ENCODE measurements around the gene PGGT1B. TPM values are rescaled to one million over a fixed set of nuclear protein-coding genes. Genes with fewer than 3 reads are reported as not detected.

PGGT1B gene
- total RNA-seq, 3 donors from 2014 or later: 48.1 to 49.2 (median 49.2) TPM

GRCh38 chr5:115236599-115236998, 26.1 kb downstream of the PGGT1B start:
- no peaks in the 10 kb centered on the region for H3K9me3 Mint-ChIP-seq
- H3K36me3 Mint-ChIP-seq (ENCODE audit: insufficient read depth): peaks cover 37% of the 10 kb centered on the region
- DNase-seq: no peak
- H3K4me3 Mint-ChIP-seq: no peak overlapping the region
- H3K4me1 Mint-ChIP-seq (ENCODE audit: low read depth): peaks cover 2% of the 10 kb centered on the region
- no peaks in the 10 kb centered on the region for H3K27me3 Mint-ChIP-seq (ENCODE audit: low read depth)
- ATAC-seq: no peak

GRCh38 chr5:115231598-115231997, 31.1 kb downstream of the PGGT1B start:
- ATAC-seq: no peak
- Mint-ChIP-seq H3K36me3 (ENCODE audit: insufficient read depth) (peaks cover 55% of the 10 kb centered on the region), H3K4me3 (no peak overlapping the region), H3K27me3 (ENCODE audit: low read depth) (no peaks in the 10 kb centered on the region), H3K9me3 (no peaks in the 10 kb centered on the region), H3K4me1 (ENCODE audit: low read depth) (peaks cover 2% of the 10 kb centered on the region)
- no peak for DNase-seq

GRCh38 chr5:115229606-115230005, 33.1 kb downstream of the PGGT1B start:
- Mint-ChIP-seq H3K4me1 (ENCODE audit: low read depth) (peaks cover 2% of the 10 kb centered on the region), H3K9me3 (no peaks in the 10 kb centered on the region), H3K27me3 (ENCODE audit: low read depth) (no peaks in the 10 kb centered on the region), H3K36me3 (ENCODE audit: insufficient read depth) (peaks cover 54% of the 10 kb centered on the region), H3K4me3 (no peak overlapping the region)
- no peak for DNase-seq
- ATAC-seq: no peak

GRCh38 chr5:115227281-115227680, 35.4 kb downstream of the PGGT1B start:
- H3K27me3 Mint-ChIP-seq (ENCODE audit: low read depth): no peaks in the 10 kb centered on the region
- H3K4me1 Mint-ChIP-seq (ENCODE audit: low read depth): peaks cover 2% of the 10 kb centered on the region
- ATAC-seq (no peak), DNase-seq (no peak)
- H3K36me3 Mint-ChIP-seq (ENCODE audit: insufficient read depth): peaks cover 57% of the 10 kb centered on the region
- H3K9me3 Mint-ChIP-seq: no peaks in the 10 kb centered on the region
- no peak overlapping the region for H3K4me3 Mint-ChIP-seq

DNA sequence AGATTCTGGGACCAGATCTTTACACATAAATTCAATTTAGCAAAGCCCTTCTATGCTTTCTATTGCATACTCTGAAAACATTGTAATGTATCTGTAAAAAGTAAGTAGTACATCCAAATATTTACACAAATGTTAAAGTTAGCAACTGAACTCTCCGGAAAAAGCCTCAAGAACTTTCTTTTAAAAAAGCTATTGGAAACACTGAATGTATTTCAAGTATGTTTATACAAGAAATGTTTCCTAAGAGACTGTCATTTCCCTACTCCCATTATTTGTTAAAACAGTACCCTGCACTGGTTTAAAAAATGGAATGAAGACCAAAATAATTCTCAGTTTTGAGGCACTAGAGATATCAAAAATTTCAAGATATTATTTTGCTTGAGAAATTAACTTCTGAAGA, 48.1 kb downstream of the PGGT1B start:
- DNase-seq: no peak
- no peak for ATAC-seq
- no peaks in the 10 kb centered on the region for H3K27me3 Mint-ChIP-seq (ENCODE audit: low read depth)
- peaks cover 26% of the 10 kb centered on the region for H3K36me3 Mint-ChIP-seq (ENCODE audit: insufficient read depth)
- H3K4me3 Mint-ChIP-seq: no peak overlapping the region
- peaks cover 4% of the 10 kb centered on the region for H3K4me1 Mint-ChIP-seq (ENCODE audit: low read depth)
- H3K9me3 Mint-ChIP-seq: no peaks in the 10 kb centered on the region

GRCh38 chr5:115209279-115209678, 53.4 kb downstream of the PGGT1B start:
- DNase-seq (no peak), ATAC-seq (peak; percentile 96 to 97)
- Mint-ChIP-seq H3K4me3 (no peak overlapping the region), H3K9me3 (no peaks in the 10 kb centered on the region), H3K36me3 (ENCODE audit: insufficient read depth) (peaks cover 16% of the 10 kb centered on the region), H3K27me3 (ENCODE audit: low read depth) (no peaks in the 10 kb centered on the region), H3K4me1 (ENCODE audit: low read depth) (peaks cover 15% of the 10 kb centered on the region)

- DNase-seq: no peak
- Mint-ChIP-seq H3K4me1 (ENCODE audit: low read depth) (no peaks in the 10 kb centered on the region), H3K9me3 (peaks cover 4% of the 10 kb centered on the region), H3K27me3 (ENCODE audit: low read depth) (no peaks in the 10 kb centered on the region), H3K4me3 (no peak overlapping the region), H3K36me3 (ENCODE audit: insufficient read depth) (no peaks in the 10 kb centered on the region)
- ATAC-seq: no peak
Observed at GRCh38 chr5:115202952-115203351, 59.7 kb downstream of the PGGT1B start.

GRCh38 chr5:115196161-115196560, 66.5 kb downstream of the PGGT1B start:
- Mint-ChIP-seq H3K4me1 (ENCODE audit: low read depth) (no peaks in the 10 kb centered on the region), H3K4me3 (no peak overlapping the region), H3K9me3 (peaks cover 4% of the 10 kb centered on the region), H3K36me3 (ENCODE audit: insufficient read depth) (no peaks in the 10 kb centered on the region), H3K27me3 (ENCODE audit: low read depth) (no peaks in the 10 kb centered on the region)
- ATAC-seq (no peak), DNase-seq (no peak)

- H3K9me3 Mint-ChIP-seq: no peaks in the 10 kb centered on the region
- no peaks in the 10 kb centered on the region for H3K36me3 Mint-ChIP-seq (ENCODE audit: insufficient read depth)
- DNase-seq (no peak), ATAC-seq (no peak)
- H3K4me3 Mint-ChIP-seq: no peak overlapping the region
- H3K4me1 Mint-ChIP-seq (ENCODE audit: low read depth): no peaks in the 10 kb centered on the region
- peaks cover 3% of the 10 kb centered on the region for H3K27me3 Mint-ChIP-seq (ENCODE audit: low read depth)
Observed at GRCh38 chr5:115194676-115195075, 68.0 kb downstream of the PGGT1B start.

DNA sequence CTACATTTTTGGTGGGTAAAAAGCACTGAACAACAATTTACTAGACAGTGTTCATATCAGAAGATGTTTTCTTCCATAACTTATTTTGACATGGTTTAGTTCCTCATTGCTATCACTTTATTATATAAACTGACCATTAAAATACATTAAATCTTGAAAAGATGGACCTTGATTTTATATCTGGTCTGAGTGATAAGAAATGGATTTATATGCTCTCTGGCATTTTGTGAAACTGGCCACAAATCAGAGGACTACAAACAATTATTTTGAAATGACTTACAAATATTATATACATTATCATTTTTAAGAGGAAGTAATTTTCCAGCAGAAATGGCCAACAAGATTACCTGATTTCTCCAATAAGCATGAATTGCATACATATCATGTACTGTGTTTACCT, 69.4 kb downstream of the PGGT1B start:
- Mint-ChIP-seq H3K9me3 (no peaks in the 10 kb centered on the region), H3K36me3 (ENCODE audit: insufficient read depth) (no peaks in the 10 kb centered on the region), H3K4me1 (ENCODE audit: low read depth) (no peaks in the 10 kb centered on the region), H3K4me3 (no peak overlapping the region), H3K27me3 (ENCODE audit: low read depth) (peaks cover 3% of the 10 kb centered on the region)
- DNase-seq (no peak), ATAC-seq (no peak)

DNA sequence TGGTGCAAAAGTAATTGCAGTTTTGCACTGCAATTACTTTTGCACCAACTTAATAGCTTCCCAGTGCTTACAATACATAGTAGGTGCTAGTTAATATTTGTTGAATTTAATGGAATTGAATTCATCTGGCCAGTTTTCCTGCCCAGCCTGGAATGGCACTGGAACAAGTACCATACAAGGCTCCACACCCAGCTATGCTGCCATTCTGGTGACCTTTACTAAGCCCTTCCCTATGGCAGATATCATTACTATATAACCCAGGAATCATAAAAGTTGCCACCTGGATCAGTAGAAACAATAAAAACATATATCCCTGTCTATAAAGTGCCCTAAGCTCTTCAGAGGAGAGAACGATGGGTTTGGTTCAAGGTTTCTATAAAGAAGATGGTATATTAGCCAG, 70.6 kb downstream of the PGGT1B start:
- peaks cover 6% of the 10 kb centered on the region for H3K27me3 Mint-ChIP-seq (ENCODE audit: low read depth)
- no peaks in the 10 kb centered on the region for H3K9me3 Mint-ChIP-seq
- DNase-seq (no peak), ATAC-seq (no peak)
- H3K4me3 Mint-ChIP-seq: no peak overlapping the region
- H3K4me1 Mint-ChIP-seq (ENCODE audit: low read depth): no peaks in the 10 kb centered on the region
- H3K36me3 Mint-ChIP-seq (ENCODE audit: insufficient read depth): no peaks in the 10 kb centered on the region

DNA sequence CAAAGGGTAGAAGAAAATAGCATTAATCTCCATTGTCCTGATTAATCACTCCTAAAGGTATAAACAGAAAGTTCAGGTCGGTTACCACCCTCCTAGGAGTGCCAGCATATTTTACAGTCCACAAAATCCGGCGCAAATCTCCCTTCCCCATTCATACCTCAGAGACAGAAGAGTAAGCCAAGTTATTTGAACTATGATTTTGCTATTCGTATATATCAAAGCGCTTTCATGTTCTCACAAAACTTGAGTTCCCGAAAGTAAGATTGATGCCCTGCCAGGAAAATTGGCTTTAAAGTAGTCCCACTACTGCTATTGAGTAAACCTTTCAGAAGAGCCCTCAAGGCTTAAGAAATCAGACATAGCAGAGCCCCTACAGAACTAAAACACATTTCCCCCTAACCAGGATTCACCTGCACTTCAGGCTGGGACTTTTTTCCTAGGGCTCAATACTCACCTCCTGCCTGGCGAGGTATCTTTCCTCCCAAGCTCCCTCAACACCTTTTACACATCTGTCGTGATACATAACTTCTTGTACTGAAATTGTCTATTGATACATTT, 71.1 kb downstream of the PGGT1B start:
- Mint-ChIP-seq H3K9me3 (no peaks in the 10 kb centered on the region), H3K27me3 (ENCODE audit: low read depth) (peaks cover 6% of the 10 kb centered on the region), H3K4me3 (no peak overlapping the region), H3K36me3 (ENCODE audit: insufficient read depth) (no peaks in the 10 kb centered on the region), H3K4me1 (ENCODE audit: low read depth) (no peaks in the 10 kb centered on the region)
- DNase-seq: no peak
- ATAC-seq: no peak

DNA sequence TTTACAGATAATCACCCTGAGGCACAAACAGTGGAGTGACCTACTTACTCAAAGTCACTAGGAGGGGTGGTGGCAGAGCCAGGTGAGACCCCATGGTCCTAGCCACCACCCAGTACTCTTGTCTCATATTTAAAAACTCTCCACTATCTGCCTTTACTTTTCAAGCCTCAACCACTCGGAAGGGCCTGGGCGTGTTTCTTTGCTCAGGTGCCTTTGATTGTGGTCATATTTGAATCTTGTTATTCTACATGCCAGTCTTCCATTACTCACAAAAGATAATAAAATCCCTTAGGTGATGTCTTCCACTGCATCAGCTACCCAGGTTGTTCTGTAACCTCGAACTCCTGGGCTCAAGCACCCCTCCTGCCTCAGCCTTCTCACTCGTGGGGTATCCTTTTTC, 72.3 kb downstream of the PGGT1B start:
- DNase-seq (no peak), ATAC-seq (no peak)
- Mint-ChIP-seq H3K36me3 (ENCODE audit: insufficient read depth) (no peaks in the 10 kb centered on the region), H3K4me3 (no peak overlapping the region), H3K9me3 (no peaks in the 10 kb centered on the region), H3K4me1 (ENCODE audit: low read depth) (no peaks in the 10 kb centered on the region), H3K27me3 (ENCODE audit: low read depth) (peaks cover 9% of the 10 kb centered on the region)

GRCh38 chr5:115189866-115190265, 72.8 kb downstream of the PGGT1B start:
- H3K4me1 Mint-ChIP-seq (ENCODE audit: low read depth): no peaks in the 10 kb centered on the region
- no peaks in the 10 kb centered on the region for H3K36me3 Mint-ChIP-seq (ENCODE audit: insufficient read depth)
- H3K4me3 Mint-ChIP-seq: no peak overlapping the region
- DNase-seq (no peak), ATAC-seq (no peak)
- no peaks in the 10 kb centered on the region for H3K9me3 Mint-ChIP-seq
- peaks cover 11% of the 10 kb centered on the region for H3K27me3 Mint-ChIP-seq (ENCODE audit: low read depth)

DNA sequence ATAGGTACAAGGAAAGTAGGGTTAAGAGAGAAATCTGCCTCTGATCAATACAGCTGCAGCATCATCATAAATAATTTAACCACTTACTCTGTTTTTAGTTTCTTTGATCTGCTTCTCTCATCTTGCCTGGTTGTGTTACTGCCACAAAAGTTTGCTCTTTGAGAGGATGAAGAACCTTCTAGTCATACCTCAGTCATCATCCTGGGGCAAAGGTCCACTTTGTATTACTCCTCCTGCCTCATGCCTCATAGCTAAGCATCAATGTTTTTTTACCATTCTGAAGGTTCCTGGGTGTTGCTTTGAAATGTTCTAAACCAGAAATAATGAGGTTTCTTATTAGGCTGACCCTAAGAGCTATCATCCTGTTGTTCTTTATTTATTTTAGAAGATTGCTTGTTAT, 75.9 kb downstream of the PGGT1B start:
- Mint-ChIP-seq H3K36me3 (ENCODE audit: insufficient read depth) (no peaks in the 10 kb centered on the region), H3K4me3 (no peak overlapping the region), H3K27me3 (ENCODE audit: low read depth) (peaks cover 28% of the 10 kb centered on the region), H3K4me1 (ENCODE audit: low read depth) (peaks cover 3% of the 10 kb centered on the region), H3K9me3 (no peaks in the 10 kb centered on the region)
- DNase-seq (no peak), ATAC-seq (no peak)

DNA sequence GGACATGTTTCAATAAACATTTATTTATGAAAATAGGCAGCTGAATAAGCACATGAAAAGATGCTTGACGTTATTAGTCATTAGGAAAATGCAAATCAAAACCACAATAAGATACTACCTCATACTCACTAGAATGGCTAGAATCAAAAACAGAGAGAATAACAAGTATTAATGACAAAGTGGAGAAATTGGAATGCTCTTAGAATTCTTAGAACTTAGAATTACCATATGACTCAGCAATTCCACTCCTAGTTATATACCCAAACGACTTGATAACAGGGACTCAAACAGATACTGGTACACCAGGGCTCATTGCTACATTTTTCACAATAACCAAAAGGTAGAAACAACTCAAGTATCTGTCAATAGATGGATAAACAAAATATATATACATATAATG, 77.9 kb downstream of the PGGT1B start:
- H3K27me3 Mint-ChIP-seq (ENCODE audit: low read depth): peaks cover 43% of the 10 kb centered on the region
- DNase-seq (no peak), ATAC-seq (peak; percentile 33 to 36)
- H3K36me3 Mint-ChIP-seq (ENCODE audit: insufficient read depth): no peaks in the 10 kb centered on the region
- H3K4me1 Mint-ChIP-seq (ENCODE audit: low read depth): peaks cover 9% of the 10 kb centered on the region
- no peaks in the 10 kb centered on the region for H3K9me3 Mint-ChIP-seq
- no peak overlapping the region for H3K4me3 Mint-ChIP-seq

Measured in activated T-cell treated with anti-CD3 and anti-CD28 coated beads, Interleukin-2, amount 50 U/mL, for 4 hours (primary cell).